RWPE2 (cell line): Measurements from ENCODE around the gene SCN5A.

Experiments used
- ATAC-seq: fragments of 200-7000 bp; cut with Tn5 transposase; 3 replicates; pipeline ENCODE4 v1.9.1; 2021; ENCODE audit warnings: low read depth
- DNase-seq: peaks from one replicate; pipeline ENCODE4 v3.0.0-alpha.2; 2020; ENCODE audit warnings: low spot score
- H3K27ac ChIP-seq: fragments of 450-650 bp; 2 replicates; pipeline ENCODE4 v1.5.1; 2017; ENCODE audit warnings: mild to moderate bottlenecking; ENCODE audit not compliant: poor library complexity, severe bottlenecking
- H3K27me3 ChIP-seq: fragments of 250-450 bp; sonication (Bioruptor Pico); 2 replicates; pipeline ENCODE4 v1.5.1; 2021; ENCODE audit warnings: mild to moderate bottlenecking, moderate library complexity; ENCODE audit not compliant: insufficient read depth, poor library complexity, severe bottlenecking
- H3K36me3 ChIP-seq: fragments of 250-450 bp; sonication (Bioruptor Pico); 2 replicates; pipeline ENCODE4 v1.5.1; 2020; ENCODE audit warnings: low read depth, mild to moderate bottlenecking, moderate library complexity
- H3K4me1 ChIP-seq: fragments of 250-450 bp; sonication (Bioruptor Pico); 2 replicates; pipeline ENCODE4 v1.5.1; 2021; ENCODE audit warnings: mild to moderate bottlenecking, moderate library complexity; ENCODE audit not compliant: insufficient read depth, poor library complexity, severe bottlenecking
- H3K4me3 ChIP-seq: fragments of 250-450 bp; sonication (Bioruptor Pico); 2 replicates; pipeline ENCODE4 v1.5.1; 2021; ENCODE audit warnings: mild to moderate bottlenecking, moderate library complexity; ENCODE audit not compliant: severe bottlenecking
- H3K9me3 ChIP-seq: fragments of 250-450 bp; sonication (Bioruptor Pico); 2 replicates; pipeline ENCODE4 v1.5.1; 2021; ENCODE audit warnings: mild to moderate bottlenecking, moderate library complexity; ENCODE audit not compliant: severe bottlenecking
- TF ChIP-seq, protein P1 (sequence below): fragments of 450-650 bp; IDR thresholded peaks from one replicate; pipeline ENCODE4 v1.5.1; 2017; ENCODE audit warnings: mild to moderate bottlenecking, moderate library complexity; ENCODE audit not compliant: poor library complexity, severe bottlenecking

Gene SCN5A

GRCh38 chr3:38582941-38583645, 66.4 kb downstream of the SCN5A start:
- ATAC-seq = peak; percentile 30; the same call in 1 of the 3 replicates
- TF ChIP-seq, protein P1, sequence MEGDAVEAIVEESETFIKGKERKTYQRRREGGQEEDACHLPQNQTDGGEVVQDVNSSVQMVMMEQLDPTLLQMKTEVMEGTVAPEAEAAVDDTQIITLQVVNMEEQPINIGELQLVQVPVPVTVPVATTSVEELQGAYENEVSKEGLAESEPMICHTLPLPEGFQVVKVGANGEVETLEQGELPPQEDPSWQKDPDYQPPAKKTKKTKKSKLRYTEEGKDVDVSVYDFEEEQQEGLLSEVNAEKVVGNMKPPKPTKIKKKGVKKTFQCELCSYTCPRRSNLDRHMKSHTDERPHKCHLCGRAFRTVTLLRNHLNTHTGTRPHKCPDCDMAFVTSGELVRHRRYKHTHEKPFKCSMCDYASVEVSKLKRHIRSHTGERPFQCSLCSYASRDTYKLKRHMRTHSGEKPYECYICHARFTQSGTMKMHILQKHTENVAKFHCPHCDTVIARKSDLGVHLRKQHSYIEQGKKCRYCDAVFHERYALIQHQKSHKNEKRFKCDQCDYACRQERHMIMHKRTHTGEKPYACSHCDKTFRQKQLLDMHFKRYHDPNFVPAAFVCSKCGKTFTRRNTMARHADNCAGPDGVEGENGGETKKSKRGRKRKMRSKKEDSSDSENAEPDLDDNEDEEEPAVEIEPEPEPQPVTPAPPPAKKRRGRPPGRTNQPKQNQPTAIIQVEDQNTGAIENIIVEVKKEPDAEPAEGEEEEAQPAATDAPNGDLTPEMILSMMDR = no peak
- no peaks in the 10 kb centered on the region for H3K27me3 ChIP-seq
- H3K4me3 ChIP-seq = no peak overlapping the region
- DNase-seq = peak; percentile 25
- no peaks in the 10 kb centered on the region for H3K9me3 ChIP-seq
- H3K36me3 ChIP-seq = no peaks in the 10 kb centered on the region
- no peaks in the 10 kb centered on the region for H3K4me1 ChIP-seq
- no peak overlapping the region for H3K27ac ChIP-seq

GRCh38 chr3:38582316-38582715, 67.2 kb downstream of the SCN5A start:
- no peaks in the 10 kb centered on the region for H3K9me3 ChIP-seq
- TF ChIP-seq, protein P1 = no peak
- no peaks in the 10 kb centered on the region for H3K27me3 ChIP-seq
- H3K4me1 ChIP-seq = no peaks in the 10 kb centered on the region
- no peak overlapping the region for H3K27ac ChIP-seq
- ATAC-seq (no peak), DNase-seq (peak; percentile 20)
- H3K36me3 ChIP-seq = no peaks in the 10 kb centered on the region
- H3K4me3 ChIP-seq = no peak overlapping the region

DNA sequence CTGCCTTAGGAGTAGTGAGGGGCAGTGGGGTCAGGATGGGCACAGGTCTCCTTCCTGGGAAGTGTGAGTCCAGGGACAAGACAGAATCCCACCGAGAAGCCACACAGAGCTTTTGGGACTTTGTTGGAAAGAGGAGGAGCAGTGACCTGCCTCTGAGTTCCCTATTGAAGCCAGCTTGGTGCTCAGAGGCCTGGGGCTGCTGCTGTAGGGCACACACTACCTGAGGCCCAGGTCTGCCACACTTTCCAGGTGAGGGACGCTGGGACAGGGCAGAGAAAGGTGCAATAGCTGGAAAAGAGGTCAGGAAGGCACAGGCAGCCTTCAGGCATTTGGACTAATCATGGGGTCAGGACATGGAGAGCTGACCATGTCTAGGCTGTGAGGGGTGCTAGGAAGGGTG, 67.7 kb downstream of the SCN5A start:
- Histone ChIP-seq H3K9me3 (no peaks in the 10 kb centered on the region), H3K27ac (no peak overlapping the region), H3K4me3 (no peak overlapping the region), H3K36me3 (no peaks in the 10 kb centered on the region), H3K27me3 (no peaks in the 10 kb centered on the region), H3K4me1 (no peaks in the 10 kb centered on the region)
- DNase-seq = no peak
- TF ChIP-seq, protein P1 = no peak
- ATAC-seq = no peak

DNA sequence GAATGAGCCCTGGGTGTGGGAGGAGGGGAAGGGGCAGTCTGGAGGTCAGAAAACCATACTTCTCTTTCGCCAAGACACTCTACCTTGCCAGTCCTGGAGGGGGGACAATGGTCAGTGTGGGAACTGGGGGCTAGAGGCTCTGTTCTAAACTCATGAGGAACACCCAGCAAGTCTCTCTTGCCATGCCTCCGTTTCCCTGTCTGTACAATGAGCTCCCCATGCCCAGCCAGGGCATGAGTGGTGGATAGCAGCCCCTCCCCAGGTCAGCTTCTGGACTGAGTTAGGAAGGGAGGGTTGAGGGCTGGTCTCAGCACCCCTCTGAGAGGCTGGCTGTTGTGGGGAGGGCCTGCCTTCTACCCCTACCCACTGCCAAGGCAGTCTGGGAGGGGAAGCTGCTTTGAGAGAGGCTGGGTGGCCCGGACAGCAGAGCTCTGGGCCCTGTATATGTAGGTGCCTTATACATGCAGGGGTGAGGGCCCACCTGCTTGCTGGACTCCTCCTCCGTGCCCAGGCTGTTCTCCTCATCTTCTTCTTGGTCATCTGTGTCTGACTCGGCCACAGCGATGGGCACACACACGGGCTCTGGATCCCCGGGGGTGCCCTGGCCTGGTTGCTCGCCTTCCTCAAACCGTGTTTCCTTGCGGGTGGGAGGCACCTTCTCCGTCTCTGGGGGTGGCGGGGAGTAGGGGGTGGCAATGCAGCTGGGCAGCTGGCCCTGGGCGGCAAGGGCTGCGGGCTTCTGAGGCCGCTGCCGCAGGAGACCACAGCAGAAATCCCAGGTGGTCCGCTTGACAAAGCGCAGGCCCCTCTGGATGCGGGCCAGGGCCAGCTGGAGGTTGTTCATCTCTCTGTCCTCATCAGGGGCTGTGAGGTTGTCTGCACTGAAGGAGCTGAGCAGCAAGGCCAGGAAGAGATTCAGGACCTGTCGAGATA, 68.8 kb downstream of the SCN5A start:
- Histone ChIP-seq H3K27me3 (no peaks in the 10 kb centered on the region), H3K4me1 (no peaks in the 10 kb centered on the region), H3K27ac (no peak overlapping the region), H3K4me3 (no peak overlapping the region), H3K36me3 (no peaks in the 10 kb centered on the region), H3K9me3 (no peaks in the 10 kb centered on the region)
- DNase-seq (no peak), ATAC-seq (no peak)
- TF ChIP-seq, protein P1 = no peak
